ENCODE results near the gene POMT2.

GRCh38 chr14:77343662-77344061, 23.0 kb upstream of the POMT2 start:
- TF ChIP-seq CTCF (IDR thresholded peaks at IDR 0.05) (no peak), POLR2A (IDR thresholded peaks at IDR 0.05) (no peak)
